ENCODE measurements around the gene YIPF5.

Gene YIPF5

GRCh38 chr5:144196612-144197011 is 26.2 kb upstream of the YIPF5 start:
- TF ChIP-seq, protein P1, sequence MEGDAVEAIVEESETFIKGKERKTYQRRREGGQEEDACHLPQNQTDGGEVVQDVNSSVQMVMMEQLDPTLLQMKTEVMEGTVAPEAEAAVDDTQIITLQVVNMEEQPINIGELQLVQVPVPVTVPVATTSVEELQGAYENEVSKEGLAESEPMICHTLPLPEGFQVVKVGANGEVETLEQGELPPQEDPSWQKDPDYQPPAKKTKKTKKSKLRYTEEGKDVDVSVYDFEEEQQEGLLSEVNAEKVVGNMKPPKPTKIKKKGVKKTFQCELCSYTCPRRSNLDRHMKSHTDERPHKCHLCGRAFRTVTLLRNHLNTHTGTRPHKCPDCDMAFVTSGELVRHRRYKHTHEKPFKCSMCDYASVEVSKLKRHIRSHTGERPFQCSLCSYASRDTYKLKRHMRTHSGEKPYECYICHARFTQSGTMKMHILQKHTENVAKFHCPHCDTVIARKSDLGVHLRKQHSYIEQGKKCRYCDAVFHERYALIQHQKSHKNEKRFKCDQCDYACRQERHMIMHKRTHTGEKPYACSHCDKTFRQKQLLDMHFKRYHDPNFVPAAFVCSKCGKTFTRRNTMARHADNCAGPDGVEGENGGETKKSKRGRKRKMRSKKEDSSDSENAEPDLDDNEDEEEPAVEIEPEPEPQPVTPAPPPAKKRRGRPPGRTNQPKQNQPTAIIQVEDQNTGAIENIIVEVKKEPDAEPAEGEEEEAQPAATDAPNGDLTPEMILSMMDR (IDR thresholded peaks at IDR 0.05; ENCODE audit: extremely low read depth, insufficient read depth, missing control alignments), result no peak
- in situ Hi-C loops (cut with MboI; ENCODE audit: low pct_unique_long_range_greater_than_20kb, low sequenced_read_pairs, unreplicated experiment), result no loop called here
- DNase-seq (ENCODE audit: low spot score), result no peak

DNA sequence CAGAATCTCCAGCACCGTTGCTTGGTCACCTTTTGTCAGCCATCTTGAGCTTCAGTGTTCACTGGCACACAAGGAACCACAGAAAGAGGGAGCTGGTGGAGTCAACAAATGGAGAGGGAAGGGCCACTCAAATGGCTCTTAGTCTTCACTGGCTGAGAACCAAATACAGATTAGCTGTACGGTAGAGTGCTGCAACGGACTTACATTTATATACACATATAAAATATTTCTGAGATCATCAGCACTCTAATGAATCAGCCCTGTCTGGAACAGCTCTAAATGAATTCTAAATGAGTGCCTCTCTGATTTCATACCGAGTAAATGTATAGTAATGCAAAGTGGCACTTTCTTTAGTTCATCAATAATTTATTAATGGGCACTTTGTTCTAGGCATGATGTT is 25.0 kb upstream of the YIPF5 start:
- in situ Hi-C loops (cut with MboI; ENCODE audit: low pct_unique_long_range_greater_than_20kb, low sequenced_read_pairs, unreplicated experiment), result no loop called here
- TF ChIP-seq, protein P1 (IDR thresholded peaks at IDR 0.05; ENCODE audit: extremely low read depth, insufficient read depth, missing control alignments), result no peak
- no peak for DNase-seq (ENCODE audit: low spot score)

GRCh38 chr5:144194144-144194543 is 23.7 kb upstream of the YIPF5 start:
- no peak for DNase-seq (ENCODE audit: low spot score)
- TF ChIP-seq, protein P1 (IDR thresholded peaks at IDR 0.05; ENCODE audit: extremely low read depth, insufficient read depth, missing control alignments), result no peak
- in situ Hi-C loops (cut with MboI; ENCODE audit: low pct_unique_long_range_greater_than_20kb, low sequenced_read_pairs, unreplicated experiment), result no loop called here

DNA sequence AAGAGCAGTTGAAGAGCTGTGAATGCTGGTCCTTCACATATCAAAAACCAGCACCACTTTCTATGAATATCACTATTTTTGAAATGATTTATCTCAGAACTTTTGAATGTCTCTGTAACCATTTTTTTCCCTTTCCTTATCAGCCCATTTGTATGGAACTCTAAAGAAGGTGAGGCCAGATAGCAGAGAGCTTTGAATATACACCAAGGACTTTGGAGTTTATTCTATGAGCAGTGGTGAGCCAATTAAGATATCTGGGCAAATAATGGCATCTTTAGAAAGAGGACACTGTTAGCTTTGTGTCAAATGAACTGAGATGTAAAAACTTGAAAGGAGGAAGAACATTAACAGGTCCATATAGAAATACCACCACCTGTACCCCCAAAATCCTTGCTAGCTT is 22.2 kb upstream of the YIPF5 start:
- TF ChIP-seq, protein P1 (IDR thresholded peaks at IDR 0.05; ENCODE audit: extremely low read depth, insufficient read depth, missing control alignments), result no peak
- DNase-seq (ENCODE audit: low spot score), result no peak
- in situ Hi-C loops (cut with MboI; ENCODE audit: low pct_unique_long_range_greater_than_20kb, low sequenced_read_pairs, unreplicated experiment), result no loop called here

GRCh38 chr5:144191998-144192397 is 21.5 kb upstream of the YIPF5 start:
- peak; percentile 63 for DNase-seq (ENCODE audit: low spot score)
- TF ChIP-seq, protein P1 (IDR thresholded peaks at IDR 0.05; ENCODE audit: extremely low read depth, insufficient read depth, missing control alignments), result peak; percentile 67
- in situ Hi-C loops (cut with MboI; ENCODE audit: low pct_unique_long_range_greater_than_20kb, low sequenced_read_pairs, unreplicated experiment), result no loop called here

- no peak for DNase-seq (ENCODE audit: low spot score)
- in situ Hi-C loops (cut with MboI; ENCODE audit: low pct_unique_long_range_greater_than_20kb, low sequenced_read_pairs, unreplicated experiment), result no loop called here
- TF ChIP-seq, protein P1 (IDR thresholded peaks at IDR 0.05; ENCODE audit: extremely low read depth, insufficient read depth, missing control alignments), result no peak
Observed at GRCh38 chr5:144191531-144191930, 21.1 kb upstream of the YIPF5 start.

Data from GM13977 (cell line).